Astrocyte of the spinal cord (primary cell): ENCODE data around the gene GADD45A.
"Not testable (repeated sequence)": the region's sequence is repeated elsewhere in the genome, so short reads cannot be mapped to it uniquely, and the experiment has no call there.

Experiments
- DNase-seq: peaks from one replicate; pipeline ENCODE4 v3.0.0; 2011; ENCODE audit warnings: low read depth, low spot score
- H3K4me3 ChIP-seq: 2 replicates; pipeline ENCODE4 v1.5.1; 2011; ENCODE audit warnings: low read depth, mild to moderate bottlenecking, low read length, moderate library complexity
- in situ Hi-C: cut with HindIII; loops from 2 replicates; pipeline ENCODE4 v1.10.0; 2017; ENCODE audit warnings: low sequenced_read_pairs
- TF ChIP-seq, protein P1 (sequence below): IDR thresholded peaks from 2 replicates; pipeline ENCODE4 v1.5.1; 2012; ENCODE audit warnings: low read depth, mild to moderate bottlenecking, low read length, inconsistent platforms

GADD45A gene

DNA sequence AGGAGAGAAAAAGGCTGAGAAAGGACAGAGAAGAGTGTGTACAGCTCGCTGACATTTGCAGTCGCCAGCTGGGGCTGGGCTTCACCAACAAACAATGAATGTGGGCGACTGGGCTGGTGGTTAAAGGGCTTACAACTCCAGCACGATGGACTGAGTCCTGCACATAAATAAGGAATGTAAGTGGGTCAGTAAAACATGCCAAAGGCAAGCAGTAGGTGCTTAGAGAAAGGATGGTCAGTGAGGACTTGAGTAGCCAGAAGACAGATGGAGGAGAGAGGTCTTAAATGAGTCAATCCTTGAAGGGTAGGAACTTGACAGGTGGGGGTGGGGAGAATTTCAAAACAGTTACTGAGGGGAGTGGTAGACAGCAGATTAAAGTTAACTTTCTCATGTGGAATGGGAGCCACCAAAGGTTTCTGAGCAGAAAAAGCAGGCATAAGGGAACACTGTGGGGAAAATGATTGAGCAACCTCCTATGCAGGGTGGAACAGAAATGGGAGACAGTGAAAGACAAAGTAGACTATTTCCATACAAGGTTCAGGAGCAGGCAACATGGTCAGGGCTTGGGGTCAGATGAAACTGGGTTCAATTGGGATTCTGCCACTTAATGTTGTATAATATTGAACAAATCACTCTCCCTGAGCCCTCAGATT lies 37.4 kb downstream of the GADD45A start:
- in situ Hi-C loops, result no loop called here
- H3K4me3 ChIP-seq, result no peak overlapping the region
- TF ChIP-seq, protein P1, sequence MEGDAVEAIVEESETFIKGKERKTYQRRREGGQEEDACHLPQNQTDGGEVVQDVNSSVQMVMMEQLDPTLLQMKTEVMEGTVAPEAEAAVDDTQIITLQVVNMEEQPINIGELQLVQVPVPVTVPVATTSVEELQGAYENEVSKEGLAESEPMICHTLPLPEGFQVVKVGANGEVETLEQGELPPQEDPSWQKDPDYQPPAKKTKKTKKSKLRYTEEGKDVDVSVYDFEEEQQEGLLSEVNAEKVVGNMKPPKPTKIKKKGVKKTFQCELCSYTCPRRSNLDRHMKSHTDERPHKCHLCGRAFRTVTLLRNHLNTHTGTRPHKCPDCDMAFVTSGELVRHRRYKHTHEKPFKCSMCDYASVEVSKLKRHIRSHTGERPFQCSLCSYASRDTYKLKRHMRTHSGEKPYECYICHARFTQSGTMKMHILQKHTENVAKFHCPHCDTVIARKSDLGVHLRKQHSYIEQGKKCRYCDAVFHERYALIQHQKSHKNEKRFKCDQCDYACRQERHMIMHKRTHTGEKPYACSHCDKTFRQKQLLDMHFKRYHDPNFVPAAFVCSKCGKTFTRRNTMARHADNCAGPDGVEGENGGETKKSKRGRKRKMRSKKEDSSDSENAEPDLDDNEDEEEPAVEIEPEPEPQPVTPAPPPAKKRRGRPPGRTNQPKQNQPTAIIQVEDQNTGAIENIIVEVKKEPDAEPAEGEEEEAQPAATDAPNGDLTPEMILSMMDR, result no peak
- peak; percentile 31 for DNase-seq

DNA sequence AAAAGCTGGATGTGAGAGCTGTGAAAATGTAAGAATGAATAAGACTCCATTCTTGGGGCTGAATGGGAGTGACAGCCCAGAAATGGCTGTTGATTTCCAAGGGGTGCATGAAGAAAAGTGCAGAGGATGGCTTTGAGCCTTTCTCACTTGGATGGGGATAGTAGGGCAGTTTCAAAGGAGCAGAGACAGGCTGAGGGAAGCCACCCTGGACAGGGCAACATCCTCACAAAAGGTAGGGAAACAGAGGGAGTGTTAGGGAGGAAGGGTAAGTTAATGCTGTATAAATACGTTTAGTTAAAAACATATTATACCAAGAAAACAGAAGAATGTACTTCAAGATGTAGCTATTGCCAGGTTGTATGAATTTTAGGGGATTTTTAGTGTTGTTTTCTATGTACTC lies 38.1 kb downstream of the GADD45A start:
- TF ChIP-seq, protein P1, result no peak
- in situ Hi-C loops, result no loop called here
- H3K4me3 ChIP-seq, result no peak overlapping the region
- DNase-seq, result no peak

DNA sequence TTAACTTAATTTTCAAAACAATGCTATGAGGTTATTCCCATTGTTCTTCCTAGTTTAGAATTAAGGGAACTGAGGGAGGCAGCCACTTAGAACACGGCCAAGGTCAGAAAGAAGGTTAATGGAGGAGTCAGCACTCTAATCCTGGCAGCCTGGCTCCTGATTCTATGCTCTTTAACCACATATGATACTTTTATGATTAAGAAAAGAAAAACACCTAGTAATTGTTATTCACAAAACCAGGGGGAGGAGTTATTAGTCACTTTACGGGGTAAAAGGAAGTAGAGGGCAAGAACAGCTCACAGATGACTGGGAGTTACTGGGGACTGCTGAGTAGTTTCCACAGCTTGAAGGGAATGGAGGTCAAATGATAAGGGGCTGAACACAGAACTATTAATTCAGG lies 38.6 kb downstream of the GADD45A start:
- in situ Hi-C loops, result no loop called here
- DNase-seq, result peak; percentile 58
- TF ChIP-seq, protein P1, result no peak
- no peak overlapping the region for H3K4me3 ChIP-seq

DNA sequence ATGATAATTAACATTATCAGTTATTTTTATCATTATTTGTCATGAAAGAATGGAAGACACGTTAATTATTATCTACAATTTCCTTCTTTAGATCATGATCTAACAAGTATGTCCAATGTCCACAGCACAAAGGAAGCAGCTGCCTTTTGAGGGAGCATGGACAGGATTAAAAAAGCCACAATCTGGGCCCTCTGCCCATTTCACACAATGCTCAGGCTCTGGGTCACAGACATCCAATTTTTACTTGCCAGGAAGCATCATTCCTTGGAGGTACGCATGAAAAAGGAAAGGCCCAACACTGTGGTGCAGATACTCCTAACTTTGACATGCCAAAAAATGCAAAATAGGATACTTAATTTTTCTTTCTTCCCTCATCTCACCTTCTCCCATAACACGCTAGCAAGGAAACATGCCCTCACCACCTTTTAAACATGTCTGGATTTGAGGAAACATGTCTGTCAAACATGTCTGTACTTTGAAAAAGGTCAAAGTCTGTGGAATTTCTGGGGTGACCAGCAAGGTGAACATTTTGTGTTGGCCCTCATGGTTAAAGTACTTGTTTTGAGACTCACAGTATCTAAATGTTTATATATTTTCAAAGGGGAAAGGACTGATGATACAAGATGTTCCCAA lies 40.0 kb downstream of the GADD45A start:
- in situ Hi-C loops, result no loop called here
- peak; percentile 95 for DNase-seq
- no peak overlapping the region for H3K4me3 ChIP-seq
- TF ChIP-seq, protein P1, result no peak

DNA sequence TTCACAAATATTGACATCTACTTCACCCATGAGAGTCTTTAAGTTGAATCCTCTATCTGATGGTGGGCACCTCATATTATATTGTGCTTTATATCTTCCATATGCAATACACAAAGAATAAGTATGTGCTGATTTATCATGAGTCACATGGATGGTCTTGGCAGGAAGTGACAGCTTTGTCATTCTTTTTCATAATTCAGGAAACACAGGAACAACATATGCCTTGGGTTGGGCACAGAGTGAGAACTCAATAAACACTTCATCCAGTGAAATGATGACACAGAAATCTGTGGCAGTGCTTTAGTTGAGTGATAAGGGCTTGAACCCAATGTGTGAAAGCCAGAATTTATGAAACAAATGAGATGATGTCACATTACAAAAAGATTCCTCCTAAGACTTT lies 41.2 kb downstream of the GADD45A start:
- no peak for DNase-seq
- no peak overlapping the region for H3K4me3 ChIP-seq
- TF ChIP-seq, protein P1, result no peak
- in situ Hi-C loops, result no loop called here

DNA sequence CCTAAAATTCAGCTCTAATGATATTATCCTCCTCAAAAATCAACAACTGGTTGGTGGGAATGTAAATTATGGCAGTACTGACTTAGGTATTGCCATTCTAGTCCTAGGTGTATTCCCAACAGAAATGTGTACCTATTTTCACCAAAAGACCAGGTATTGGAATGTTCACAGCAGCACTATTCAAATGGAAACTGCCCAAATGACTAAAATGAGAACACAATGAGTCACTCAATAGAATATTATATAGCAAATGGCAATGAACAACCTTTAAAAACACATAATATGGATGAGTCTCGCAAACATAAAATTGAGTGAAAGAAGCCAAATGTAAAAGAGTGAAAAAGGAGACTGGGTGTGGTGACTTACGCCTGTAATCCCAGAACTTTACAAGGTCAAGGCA lies 44.9 kb downstream of the GADD45A start:
- no peak for DNase-seq
- H3K4me3 ChIP-seq, result no peak overlapping the region
- TF ChIP-seq, protein P1, result no peak
- in situ Hi-C loops, result no loop called here

DNA sequence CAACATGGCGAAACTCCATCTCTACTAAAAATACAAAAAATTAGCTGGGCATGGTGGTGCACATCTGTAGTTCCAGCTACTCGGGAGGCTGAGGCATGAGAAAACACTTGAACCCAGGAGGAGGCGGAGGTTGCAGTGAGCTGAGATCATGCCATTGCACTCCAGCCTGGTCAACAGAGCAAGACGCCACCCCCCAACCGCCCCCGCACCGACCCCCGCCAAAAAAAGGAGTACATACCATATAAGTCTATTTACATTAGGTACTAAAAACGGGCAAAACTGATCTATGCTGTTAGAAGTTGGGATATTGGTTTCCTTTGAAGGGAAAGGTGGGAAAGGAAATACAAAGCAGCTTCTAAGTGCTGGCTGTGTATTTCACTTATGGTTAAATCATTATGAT lies 45.3 kb downstream of the GADD45A start:
- DNase-seq, H3K4me3 ChIP-seq, in situ Hi-C loops: not testable (repeated sequence)
